Calu3 (cell line): ENCODE measurements around the gene DYNC1I1. TPM values are rescaled to one million over a fixed set of nuclear protein-coding genes. Genes with fewer than 3 reads are reported as not detected.

ENCODE experiments used
- BruUV-seq: library from RNA; stranded (reverse); fragments of 400-500 nt; replicated peaks from 2 replicates; lab custom pipeline; 2021; lab: Mats Ljungman, UMichigan
- CTCF ChIA-PET: fragments of 300-600 bp; sonication (Branson Sonifier 250); formaldehyde crosslinking; loops from one replicate; lab custom pipeline; 2022; ENCODE audit warnings: antibody characterized with exemption; lab: Charles Lee
- DNase-seq: peaks from one replicate; pipeline ENCODE4 v3.0.0; 2022
- H3K27ac Mint-ChIP-seq: one replicate; pipeline ENCODE4 v1.8.0; 2022; ENCODE audit warnings: mixed read lengths; ENCODE audit not compliant: unreplicated experiment
- H3K27me3 Mint-ChIP-seq: one replicate; pipeline ENCODE4 v1.8.0; 2022; ENCODE audit warnings: mixed read lengths; ENCODE audit not compliant: unreplicated experiment
- H3K36me3 Mint-ChIP-seq: one replicate; pipeline ENCODE4 v1.8.0; 2022; ENCODE audit warnings: mild to moderate bottlenecking, moderate library complexity, mixed read lengths; ENCODE audit not compliant: insufficient read depth, unreplicated experiment
- H3K4me1 Mint-ChIP-seq: one replicate; pipeline ENCODE4 v1.8.0; 2022; ENCODE audit warnings: mild to moderate bottlenecking, low read depth, mixed read lengths; ENCODE audit not compliant: unreplicated experiment
- H3K4me3 Mint-ChIP-seq: one replicate; pipeline ENCODE4 v1.8.0; 2022; ENCODE audit warnings: mild to moderate bottlenecking, low read depth, moderate library complexity, mixed read lengths; ENCODE audit not compliant: unreplicated experiment
- H3K9me3 Mint-ChIP-seq: one replicate; pipeline ENCODE4 v1.8.0; 2022; ENCODE audit warnings: low read depth, mixed read lengths; ENCODE audit not compliant: unreplicated experiment
- intact Hi-C: fragments of 100-400 bp; cut with micrococcal nuclease; formaldehyde crosslinking; loops from one replicate; pipeline ENCODE4 v1.10.0; 2022; ENCODE audit not compliant: unreplicated experiment
- total RNA-seq: library from RNA; stranded (reverse); gene quantifications from 2 replicates; pipeline ENCODE4 v1.2.3, GENCODE V29; 2022
- TF ChIP-seq, protein P1 (sequence below): fragments of 200-600 bp; IDR thresholded peaks from one replicate; pipeline ENCODE4 v1.8.0; 2022; ENCODE audit warnings: antibody characterized with exemption; ENCODE audit not compliant: unreplicated experiment

The DYNC1I1 gene
- total RNA-seq, 1 experiment from 2014 or later: 0.73 TPM

GRCh38 chr7:95951997-95952795 is 179.8 kb downstream of the DYNC1I1 start:
- no peak for DNase-seq
- BruUV-seq: no TSS peak
- intact Hi-C loops: no loop called here
- peaks cover under 1% of the 10 kb centered on the region for H3K36me3 Mint-ChIP-seq
- TF ChIP-seq, protein P1, sequence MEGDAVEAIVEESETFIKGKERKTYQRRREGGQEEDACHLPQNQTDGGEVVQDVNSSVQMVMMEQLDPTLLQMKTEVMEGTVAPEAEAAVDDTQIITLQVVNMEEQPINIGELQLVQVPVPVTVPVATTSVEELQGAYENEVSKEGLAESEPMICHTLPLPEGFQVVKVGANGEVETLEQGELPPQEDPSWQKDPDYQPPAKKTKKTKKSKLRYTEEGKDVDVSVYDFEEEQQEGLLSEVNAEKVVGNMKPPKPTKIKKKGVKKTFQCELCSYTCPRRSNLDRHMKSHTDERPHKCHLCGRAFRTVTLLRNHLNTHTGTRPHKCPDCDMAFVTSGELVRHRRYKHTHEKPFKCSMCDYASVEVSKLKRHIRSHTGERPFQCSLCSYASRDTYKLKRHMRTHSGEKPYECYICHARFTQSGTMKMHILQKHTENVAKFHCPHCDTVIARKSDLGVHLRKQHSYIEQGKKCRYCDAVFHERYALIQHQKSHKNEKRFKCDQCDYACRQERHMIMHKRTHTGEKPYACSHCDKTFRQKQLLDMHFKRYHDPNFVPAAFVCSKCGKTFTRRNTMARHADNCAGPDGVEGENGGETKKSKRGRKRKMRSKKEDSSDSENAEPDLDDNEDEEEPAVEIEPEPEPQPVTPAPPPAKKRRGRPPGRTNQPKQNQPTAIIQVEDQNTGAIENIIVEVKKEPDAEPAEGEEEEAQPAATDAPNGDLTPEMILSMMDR: no peak
- no peaks in the 10 kb centered on the region for H3K4me1 Mint-ChIP-seq
- H3K9me3 Mint-ChIP-seq: no peaks in the 10 kb centered on the region
- H3K27ac Mint-ChIP-seq: no peak overlapping the region
- CTCF ChIA-PET: no interaction called here
- peaks cover 13% of the 10 kb centered on the region for H3K27me3 Mint-ChIP-seq
- no peak overlapping the region for H3K4me3 Mint-ChIP-seq

GRCh38 chr7:95952851-95953250 is 180.5 kb downstream of the DYNC1I1 start:
- TF ChIP-seq, protein P1: no peak
- H3K4me1 Mint-ChIP-seq: no peaks in the 10 kb centered on the region
- CTCF ChIA-PET: no interaction called here
- DNase-seq: no peak
- H3K9me3 Mint-ChIP-seq: no peaks in the 10 kb centered on the region
- no peak overlapping the region for H3K4me3 Mint-ChIP-seq
- H3K36me3 Mint-ChIP-seq: peaks cover 3% of the 10 kb centered on the region
- peaks cover 13% of the 10 kb centered on the region for H3K27me3 Mint-ChIP-seq
- BruUV-seq: no TSS peak
- intact Hi-C loops: no loop called here
- no peak overlapping the region for H3K27ac Mint-ChIP-seq

- Mint-ChIP-seq H3K4me3 (no peak overlapping the region), H3K9me3 (no peaks in the 10 kb centered on the region), H3K27ac (no peak overlapping the region), H3K27me3 (peaks cover 13% of the 10 kb centered on the region), H3K36me3 (peaks cover 3% of the 10 kb centered on the region), H3K4me1 (no peaks in the 10 kb centered on the region)
- CTCF ChIA-PET: no interaction called here
- no TSS peak for BruUV-seq
- TF ChIP-seq, protein P1: no peak
- DNase-seq: no peak
- intact Hi-C loops: no loop called here
Measured at GRCh38 chr7:95955748-95956147, 183.4 kb downstream of the DYNC1I1 start.

DNA sequence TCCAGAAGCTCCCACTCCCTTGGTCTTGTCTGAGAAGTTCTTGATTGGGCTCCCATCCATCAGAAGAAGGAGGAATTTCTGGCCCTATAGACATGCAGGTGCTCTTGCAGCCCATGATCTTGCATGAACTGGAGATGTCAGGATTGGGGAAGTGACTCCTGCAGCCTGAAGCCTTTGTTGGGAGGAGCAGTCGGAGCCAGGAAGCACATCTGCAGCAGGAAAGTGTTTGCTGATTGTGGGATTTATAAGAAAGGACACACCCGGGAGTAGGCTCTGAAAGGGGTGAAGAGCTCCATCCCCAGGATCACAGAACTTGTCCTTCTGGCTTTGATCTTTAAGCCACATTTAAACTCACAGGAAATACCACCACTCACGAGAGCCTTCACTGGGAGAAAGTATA is 185.2 kb downstream of the DYNC1I1 start:
- CTCF ChIA-PET: no interaction called here
- intact Hi-C loops: no loop called here
- Mint-ChIP-seq H3K9me3 (no peaks in the 10 kb centered on the region), H3K27me3 (peaks cover 1% of the 10 kb centered on the region), H3K36me3 (peaks cover 3% of the 10 kb centered on the region), H3K27ac (no peak overlapping the region), H3K4me3 (no peak overlapping the region), H3K4me1 (no peaks in the 10 kb centered on the region)
- DNase-seq: no peak
- no TSS peak for BruUV-seq
- TF ChIP-seq, protein P1: no peak
